ENCODE results near the gene ATP1A1.

- TF ChIP-seq CTCF (IDR thresholded peaks at IDR 0.05): no peak
- TF ChIP-seq POLR2A (IDR thresholded peaks at IDR 0.05): no peak
These were observed 55.5 kb downstream of the ATP1A1 start for GRCh38 chr1:116428576-116428975.

Measured in lower leg skin (tissue), 3 donors.